HL-60 (cell line): ENCODE measurements around the gene RESF1.

Experiments
- POLR2AphosphoS5 ChIP-seq: IDR thresholded peaks from 2 replicates; pipeline ENCODE4 v1.6.1; 2012; ENCODE audit warnings: low read depth
- TF ChIP-seq, protein P1 (sequence below): IDR thresholded peaks from one replicate; pipeline ENCODE4 v1.5.1; 2011; ENCODE audit warnings: low read length, control low read depth, inconsistent platforms; ENCODE audit not compliant: insufficient read depth
- TF ChIP-seq, protein P2 (sequence below): IDR thresholded peaks from 2 replicates; pipeline ENCODE4 v1.6.1; 2012; ENCODE audit warnings: low read depth; ENCODE audit not compliant: insufficient replicate concordance

DNA sequence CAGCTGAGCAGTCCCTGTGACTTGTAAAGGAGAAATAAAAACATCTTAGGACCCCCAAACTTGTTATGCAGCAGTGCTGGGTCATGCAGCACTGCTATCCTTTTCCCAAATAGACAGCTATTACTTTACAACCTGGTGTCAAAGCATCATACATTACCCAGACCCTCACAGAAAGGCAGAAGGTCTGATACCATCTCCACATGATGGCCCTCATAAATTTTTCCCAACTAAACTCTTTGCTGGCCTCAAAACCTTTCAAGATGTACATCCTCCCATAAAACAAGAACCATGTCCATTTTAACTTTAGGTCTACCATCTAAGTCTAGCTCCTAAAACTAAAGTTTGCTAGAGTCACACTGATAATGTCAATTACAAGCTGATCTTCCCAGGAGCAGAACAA, 8.7 kb upstream of the RESF1 start:
- TF ChIP-seq, protein P1, sequence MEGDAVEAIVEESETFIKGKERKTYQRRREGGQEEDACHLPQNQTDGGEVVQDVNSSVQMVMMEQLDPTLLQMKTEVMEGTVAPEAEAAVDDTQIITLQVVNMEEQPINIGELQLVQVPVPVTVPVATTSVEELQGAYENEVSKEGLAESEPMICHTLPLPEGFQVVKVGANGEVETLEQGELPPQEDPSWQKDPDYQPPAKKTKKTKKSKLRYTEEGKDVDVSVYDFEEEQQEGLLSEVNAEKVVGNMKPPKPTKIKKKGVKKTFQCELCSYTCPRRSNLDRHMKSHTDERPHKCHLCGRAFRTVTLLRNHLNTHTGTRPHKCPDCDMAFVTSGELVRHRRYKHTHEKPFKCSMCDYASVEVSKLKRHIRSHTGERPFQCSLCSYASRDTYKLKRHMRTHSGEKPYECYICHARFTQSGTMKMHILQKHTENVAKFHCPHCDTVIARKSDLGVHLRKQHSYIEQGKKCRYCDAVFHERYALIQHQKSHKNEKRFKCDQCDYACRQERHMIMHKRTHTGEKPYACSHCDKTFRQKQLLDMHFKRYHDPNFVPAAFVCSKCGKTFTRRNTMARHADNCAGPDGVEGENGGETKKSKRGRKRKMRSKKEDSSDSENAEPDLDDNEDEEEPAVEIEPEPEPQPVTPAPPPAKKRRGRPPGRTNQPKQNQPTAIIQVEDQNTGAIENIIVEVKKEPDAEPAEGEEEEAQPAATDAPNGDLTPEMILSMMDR: no peak
- TF ChIP-seq, protein P2, sequence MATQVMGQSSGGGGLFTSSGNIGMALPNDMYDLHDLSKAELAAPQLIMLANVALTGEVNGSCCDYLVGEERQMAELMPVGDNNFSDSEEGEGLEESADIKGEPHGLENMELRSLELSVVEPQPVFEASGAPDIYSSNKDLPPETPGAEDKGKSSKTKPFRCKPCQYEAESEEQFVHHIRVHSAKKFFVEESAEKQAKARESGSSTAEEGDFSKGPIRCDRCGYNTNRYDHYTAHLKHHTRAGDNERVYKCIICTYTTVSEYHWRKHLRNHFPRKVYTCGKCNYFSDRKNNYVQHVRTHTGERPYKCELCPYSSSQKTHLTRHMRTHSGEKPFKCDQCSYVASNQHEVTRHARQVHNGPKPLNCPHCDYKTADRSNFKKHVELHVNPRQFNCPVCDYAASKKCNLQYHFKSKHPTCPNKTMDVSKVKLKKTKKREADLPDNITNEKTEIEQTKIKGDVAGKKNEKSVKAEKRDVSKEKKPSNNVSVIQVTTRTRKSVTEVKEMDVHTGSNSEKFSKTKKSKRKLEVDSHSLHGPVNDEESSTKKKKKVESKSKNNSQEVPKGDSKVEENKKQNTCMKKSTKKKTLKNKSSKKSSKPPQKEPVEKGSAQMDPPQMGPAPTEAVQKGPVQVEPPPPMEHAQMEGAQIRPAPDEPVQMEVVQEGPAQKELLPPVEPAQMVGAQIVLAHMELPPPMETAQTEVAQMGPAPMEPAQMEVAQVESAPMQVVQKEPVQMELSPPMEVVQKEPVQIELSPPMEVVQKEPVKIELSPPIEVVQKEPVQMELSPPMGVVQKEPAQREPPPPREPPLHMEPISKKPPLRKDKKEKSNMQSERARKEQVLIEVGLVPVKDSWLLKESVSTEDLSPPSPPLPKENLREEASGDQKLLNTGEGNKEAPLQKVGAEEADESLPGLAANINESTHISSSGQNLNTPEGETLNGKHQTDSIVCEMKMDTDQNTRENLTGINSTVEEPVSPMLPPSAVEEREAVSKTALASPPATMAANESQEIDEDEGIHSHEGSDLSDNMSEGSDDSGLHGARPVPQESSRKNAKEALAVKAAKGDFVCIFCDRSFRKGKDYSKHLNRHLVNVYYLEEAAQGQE: no peak
- no peak for TF ChIP-seq POLR2AphosphoS5
